Stimulated activated naive CD4-positive, alpha-beta T cell treated with Interleukin-2 at 50 U/mL for 16 hours (primary cell): ENCODE data around the gene COL28A1.
A peak's percentile ranks its signal among the peaks of the same experiment; 100 is the strongest.

Experiments used
- DNase-seq: peaks from one replicate; lab custom pipeline; 2025; lab: John Stamatoyannopoulos, UW

The COL28A1 gene

DNA sequence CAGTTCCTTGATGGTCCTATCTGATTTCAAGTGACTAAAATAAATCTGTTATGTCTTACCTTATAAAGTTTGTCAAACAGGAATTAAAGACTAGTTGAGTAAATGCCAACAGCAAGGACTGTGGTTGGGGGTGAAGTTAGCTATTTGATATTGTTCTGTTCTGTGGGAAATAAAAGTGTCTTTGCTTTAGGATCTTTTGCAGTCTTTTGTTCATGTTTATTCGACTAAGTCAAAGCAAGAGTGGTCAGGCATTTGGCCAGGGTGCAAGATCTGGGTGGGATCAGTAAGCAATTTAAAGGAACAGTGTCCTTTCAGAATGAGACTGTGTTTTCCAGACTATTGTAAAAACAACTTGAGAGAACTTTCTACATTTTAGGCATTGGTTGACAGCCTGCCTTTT lies at the start of gene COL28A1:
Gene COL28A1, minus strand, starts transcription at position 183 of the 400 bp plus-strand sequence. CDS start 2,998 bp downstream, outside the sequence.
- DNase-seq = no peak

GRCh38 chr7:7584653-7585052 lies 49.0 kb upstream of the COL28A1 start:
- DNase-seq = no peak

DNA sequence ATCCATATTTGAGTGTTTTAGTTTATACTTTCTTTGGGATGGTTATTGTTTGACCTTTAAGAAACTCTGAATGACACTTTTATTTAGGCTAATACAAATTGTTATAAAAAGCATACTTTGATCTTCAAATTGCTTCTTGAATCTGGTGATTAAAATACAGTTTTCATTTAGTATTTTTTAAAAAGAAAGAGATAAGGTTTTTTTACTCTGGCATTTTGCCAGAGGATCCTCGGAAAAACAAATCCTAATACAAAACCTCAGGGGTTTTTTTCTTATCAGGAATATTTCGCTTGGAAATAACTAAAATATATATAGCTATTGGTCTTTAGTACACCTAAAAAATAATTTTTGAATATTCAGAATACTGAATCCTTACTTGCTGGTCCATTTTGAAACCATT lies 48.1 kb upstream of the COL28A1 start:
- no peak for DNase-seq

DNA sequence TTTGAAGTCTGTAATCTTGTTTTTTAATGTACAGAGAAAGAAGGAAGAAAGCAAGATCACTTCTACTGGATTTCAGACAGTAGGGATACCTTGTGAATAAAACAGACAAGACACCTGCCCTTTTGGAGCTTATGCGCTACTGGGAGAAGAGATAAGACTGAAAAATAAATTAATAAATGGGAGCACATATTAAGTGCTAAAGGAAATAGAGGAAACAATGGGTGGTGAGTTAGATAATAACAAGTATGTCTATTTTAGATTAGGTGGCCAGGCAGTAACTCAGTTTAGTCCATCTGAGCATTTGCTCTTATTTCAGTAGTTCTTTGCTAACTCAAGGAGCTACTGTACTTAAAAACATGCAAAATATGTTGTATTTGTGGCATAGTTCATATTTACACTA lies 46.9 kb upstream of the COL28A1 start:
- no peak for DNase-seq

GRCh38 chr7:7581531-7582179 lies 46.0 kb upstream of the COL28A1 start:
- no peak for DNase-seq

DNA sequence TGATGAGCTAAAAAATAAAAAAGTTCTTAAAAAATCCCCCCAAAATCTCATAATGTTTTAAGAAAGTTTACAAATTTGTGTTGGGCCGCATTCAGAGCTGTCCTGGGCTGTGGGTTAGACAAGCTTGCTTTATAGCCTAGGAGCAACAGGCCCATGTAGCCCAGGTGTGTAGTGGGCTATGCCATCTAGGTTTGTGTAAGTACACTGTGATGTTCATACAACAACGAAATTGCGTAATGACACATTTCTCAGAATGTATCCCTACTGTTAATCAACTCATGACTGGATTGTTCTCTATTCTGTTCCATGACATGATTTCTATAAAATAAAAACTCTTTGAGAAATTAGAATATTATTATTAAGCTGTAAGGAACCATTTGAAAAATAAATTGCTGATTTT lies 44.0 kb upstream of the COL28A1 start:
- no peak for DNase-seq

DNA sequence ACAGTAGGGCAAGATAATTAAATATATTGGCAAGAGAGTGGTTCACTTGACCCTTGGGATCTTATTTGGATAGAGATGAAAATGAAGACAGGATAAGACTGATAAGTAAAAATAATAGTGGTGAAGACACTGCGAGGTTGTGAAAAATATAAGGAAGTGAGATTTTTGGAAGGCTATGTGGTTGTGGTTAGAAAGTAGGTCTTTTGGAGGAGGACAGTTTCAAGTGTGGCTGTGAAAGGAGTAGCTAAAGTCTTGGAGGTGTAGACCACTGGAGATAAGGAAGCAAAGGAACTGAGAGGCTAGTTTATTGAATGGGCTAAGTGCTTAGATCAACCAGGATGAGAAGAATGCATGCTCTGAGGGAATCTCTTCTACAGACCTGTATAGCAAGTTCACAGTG lies 42.2 kb upstream of the COL28A1 start:
- no peak for DNase-seq

- DNase-seq = no peak
These were observed 40.7 kb upstream of the COL28A1 start for GRCh38 chr7:7576344-7576743.

DNA sequence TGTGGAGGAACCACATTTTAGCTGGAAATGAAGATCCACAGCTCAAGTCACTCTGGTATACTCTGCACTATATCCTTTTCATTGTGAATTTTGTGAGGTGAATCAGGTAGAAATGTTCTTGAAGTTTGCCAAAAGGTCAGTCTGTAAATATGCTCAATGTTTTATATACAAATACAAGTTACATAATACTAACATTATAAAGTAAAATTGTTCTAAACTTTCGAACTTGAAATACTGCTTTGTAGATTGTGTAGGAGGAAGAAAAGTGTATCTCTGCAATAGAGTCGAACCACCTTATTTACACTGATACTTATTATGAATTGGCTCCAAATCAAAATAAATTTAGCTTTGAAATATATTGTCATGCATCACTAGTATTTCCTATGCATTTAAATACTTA lies 38.0 kb upstream of the COL28A1 start:
- no peak for DNase-seq

DNA sequence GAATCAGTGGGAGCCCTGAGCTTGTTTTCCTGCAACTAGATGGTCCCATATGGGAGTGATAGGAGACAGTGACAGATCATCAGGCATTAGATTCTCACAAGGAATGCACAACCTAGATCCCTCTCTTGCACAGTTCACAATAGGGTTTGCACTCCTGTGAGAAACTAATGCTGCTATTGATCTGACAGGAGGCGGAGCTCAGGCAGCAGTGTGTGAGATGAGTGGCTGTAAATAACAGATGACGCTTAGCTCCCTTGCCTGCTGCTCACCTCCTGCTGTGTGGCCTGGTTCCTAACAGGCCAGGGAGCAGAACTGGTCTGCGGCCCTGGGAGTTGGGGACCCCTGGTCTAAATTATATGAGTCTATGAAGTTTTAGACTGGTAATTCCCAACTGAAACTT lies 34.9 kb upstream of the COL28A1 start:
- no peak for DNase-seq

DNA sequence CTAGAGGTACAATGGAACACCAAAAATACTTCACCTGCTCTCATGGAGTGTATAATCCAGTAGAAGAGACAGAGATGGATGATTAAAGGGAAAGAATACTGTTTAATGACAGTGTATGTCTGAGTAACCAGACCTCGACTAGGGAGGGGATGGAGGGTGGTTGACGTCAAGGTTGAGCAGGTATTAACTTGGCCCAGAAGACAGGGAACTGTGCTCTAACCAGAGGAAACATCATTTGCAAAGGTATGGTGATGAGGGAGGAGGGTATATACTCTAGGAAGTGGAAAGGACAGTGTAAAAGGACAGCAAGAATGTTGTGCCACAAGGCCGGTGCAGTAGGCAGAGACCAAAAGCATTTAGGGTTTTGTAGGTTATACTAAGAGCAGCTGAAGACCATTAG lies 33.9 kb upstream of the COL28A1 start:
- no peak for DNase-seq

- DNase-seq = no peak
These were observed 33.4 kb upstream of the COL28A1 start for GRCh38 chr7:7569081-7569527.

GRCh38 chr7:7568553-7568952 lies 32.9 kb upstream of the COL28A1 start:
- no peak for DNase-seq

DNA sequence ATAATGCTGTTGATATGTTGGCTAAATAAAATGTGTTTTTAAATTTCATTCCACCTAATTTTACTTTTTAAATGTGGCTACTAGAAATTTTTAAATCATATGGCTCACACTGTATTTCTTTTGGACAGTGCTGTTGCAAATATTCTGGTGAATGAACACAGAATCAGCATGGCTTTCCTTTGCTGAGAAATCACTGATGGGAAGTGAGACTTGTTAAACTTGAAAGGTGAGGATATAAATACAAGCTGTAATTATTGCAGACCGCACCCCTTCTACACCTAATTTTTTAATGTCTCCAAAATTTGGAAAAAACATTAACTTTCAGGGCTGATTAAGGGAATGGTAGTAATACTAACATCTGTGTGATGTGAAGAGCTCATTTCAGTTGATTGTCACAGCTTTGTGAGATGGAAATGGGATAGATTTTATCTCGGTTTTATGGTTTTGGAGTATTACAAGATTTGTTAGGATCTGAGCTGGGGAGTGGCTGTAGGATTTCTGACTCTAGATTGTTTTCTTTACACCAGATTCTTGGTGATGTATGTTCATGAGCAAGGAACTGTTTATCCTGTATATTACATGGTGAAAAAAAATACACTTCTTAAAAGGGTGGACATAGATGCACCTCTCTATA lies 32.3 kb upstream of the COL28A1 start:
- DNase-seq = no peak

DNA sequence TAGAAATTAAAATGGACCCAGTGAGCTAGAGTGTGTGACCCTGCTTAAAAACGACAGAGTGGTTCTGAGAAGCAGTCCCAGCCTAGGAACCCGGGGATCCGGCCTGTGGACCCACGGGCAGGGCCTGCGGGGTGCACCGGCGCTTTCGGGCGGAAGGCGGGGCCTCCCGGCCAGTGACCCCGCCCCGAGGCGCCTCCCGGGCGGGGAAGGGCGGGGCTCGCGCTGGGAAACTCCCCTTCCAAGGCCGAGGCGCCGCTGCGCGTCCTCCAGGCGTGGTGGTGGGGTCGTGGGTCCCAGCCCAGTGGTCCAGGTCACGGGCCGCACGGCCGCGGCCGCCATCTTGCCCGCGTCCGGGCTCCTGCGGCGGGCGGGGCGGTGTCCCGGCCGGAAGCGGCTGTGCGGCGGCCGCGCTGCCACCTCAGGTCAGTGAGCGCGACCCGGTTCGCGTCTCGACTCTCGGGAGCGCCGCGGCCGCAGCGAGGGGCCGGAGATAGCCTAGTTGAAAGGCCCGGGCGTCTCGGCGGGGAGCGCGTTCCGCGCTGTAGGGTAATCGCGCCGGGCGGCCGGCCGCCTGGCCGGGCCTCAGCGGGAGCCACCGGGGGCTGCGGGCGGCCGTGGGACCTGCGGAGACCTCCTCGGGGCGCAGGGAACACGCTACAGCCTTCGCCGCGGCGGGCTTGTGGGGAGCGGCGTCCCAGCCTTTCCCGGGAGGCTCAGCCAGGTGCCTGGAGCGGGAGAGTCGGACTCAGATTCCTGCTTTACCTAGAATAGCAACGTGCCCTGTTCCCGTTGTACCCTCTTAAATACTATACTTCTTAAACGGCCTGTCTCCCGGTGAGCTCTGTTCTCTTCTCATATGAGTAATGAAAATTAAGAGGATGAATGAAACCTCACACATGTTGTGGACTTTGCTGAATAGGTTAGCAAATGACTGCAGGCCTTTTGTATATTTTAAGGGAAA lies 31.3 kb upstream of the COL28A1 start, which contains the start of gene MIOS:
Gene MIOS, plus strand, starts transcription at position 234 of the 961 bp plus-strand sequence. CDS start 5,592 bp downstream, outside the sequence.
- peak; percentile 74 for DNase-seq

- no peak for DNase-seq
These were observed 30.3 kb upstream of the COL28A1 start for GRCh38 chr7:7565746-7566650.

GRCh38 chr7:7565018-7565680 lies 29.5 kb upstream of the COL28A1 start:
- DNase-seq = peak; percentile 12

DNA sequence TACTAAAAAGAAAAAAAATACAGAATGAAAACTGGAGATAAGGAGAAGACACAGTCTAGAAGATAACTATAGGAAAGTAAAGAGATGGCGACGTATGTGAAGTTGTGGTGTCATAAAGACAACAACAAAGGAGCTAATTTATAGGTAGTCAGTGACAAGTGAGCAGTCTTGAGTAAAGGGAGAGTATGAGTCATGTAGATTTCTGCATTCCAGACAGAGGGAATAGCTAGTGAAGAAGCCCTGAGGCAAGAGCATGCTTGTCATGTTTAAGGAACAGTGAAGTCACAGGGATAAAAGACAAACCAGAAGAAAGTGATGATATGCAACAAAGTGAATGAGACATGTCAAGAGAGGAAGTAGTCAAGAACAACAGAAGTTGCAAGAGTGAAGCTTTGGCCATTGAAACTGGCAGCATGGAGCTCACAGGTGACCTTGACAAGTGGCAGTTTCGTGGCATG lies 28.7 kb upstream of the COL28A1 start:
- DNase-seq = no peak

- no peak for DNase-seq
These were observed 28.1 kb upstream of the COL28A1 start for GRCh38 chr7:7563813-7564212.

DNA sequence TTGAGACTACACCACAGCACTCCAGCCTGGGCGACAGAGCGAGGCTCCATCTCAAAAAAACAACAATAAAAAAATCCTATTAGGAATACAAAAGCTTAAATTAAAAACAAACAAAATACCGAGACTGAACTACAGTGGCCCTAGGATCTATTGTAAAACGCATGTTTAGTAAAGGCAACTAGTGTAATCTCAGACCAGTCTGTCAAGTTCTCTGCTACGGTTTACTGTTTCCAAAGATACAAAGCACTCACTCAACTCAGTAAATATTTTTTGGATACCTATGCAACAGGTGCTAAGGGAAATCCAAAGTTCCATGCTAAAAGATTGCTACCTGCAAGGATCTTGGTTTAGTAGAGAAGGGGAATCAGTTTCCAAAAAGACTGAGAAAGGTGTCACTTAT lies 27.6 kb upstream of the COL28A1 start:
- no peak for DNase-seq

DNA sequence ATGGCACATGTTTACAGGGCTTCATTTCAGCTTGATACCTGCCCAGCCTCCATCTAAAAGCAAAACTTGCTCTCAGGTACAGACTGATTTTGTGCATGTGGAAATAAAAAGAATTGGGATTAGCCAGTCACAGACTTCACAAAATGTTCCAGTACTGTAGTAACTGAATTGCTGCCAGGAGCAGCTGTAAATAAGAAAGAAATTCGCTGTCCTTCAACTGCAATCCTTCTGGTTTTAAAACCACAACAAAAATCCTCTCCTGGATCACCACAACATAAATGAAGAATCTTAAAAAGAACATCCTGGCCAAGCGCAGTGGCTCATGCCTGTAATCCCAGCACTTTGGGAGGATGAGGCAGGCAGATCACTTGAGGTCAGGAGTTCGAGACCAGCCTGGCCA lies 27.1 kb upstream of the COL28A1 start:
- no peak for DNase-seq
